PFSK-1 (cell line): ENCODE measurements around the gene BANK1.

ENCODE experiments used
- FOXP2 ChIP-seq: optimal IDR thresholded peaks from 2 replicates; pipeline ENCODE3; 2011; ENCODE audit warnings: borderline replicate concordance, control low read depth, inconsistent platforms; ENCODE audit not compliant: insufficient read depth; ENCODE audit errors: extremely low read length, extremely low read depth
- POLR2AphosphoS5 ChIP-seq: IDR thresholded peaks from 2 replicates; pipeline ENCODE4 v1.6.1; 2012; ENCODE audit warnings: low read depth, mild to moderate bottlenecking, control low read depth, low read length, moderate library complexity
- SIN3A ChIP-seq: IDR thresholded peaks from 2 replicates; pipeline ENCODE4 v1.6.1; 2012; ENCODE audit warnings: mild to moderate bottlenecking, low read length, moderate library complexity, borderline replicate concordance; ENCODE audit not compliant: insufficient read depth
- TAF1 ChIP-seq: IDR thresholded peaks from 2 replicates; pipeline ENCODE4 v1.6.1; 2012; ENCODE audit warnings: low read length, control low read depth, borderline replicate concordance; ENCODE audit not compliant: insufficient read depth
- TF ChIP-seq, protein P1 (sequence below), 2 experiments: IDR thresholded peaks; 2 replicates each; pipeline versions ENCODE4 v1.6.1 to v1.8.0; 2011 to 2012; ENCODE audit warnings: low read depth in 2 of 2, low read length in 2 of 2, control low read depth in 1 of 2, inconsistent platforms in 1 of 2, mild to moderate bottlenecking in 1 of 2, moderate library complexity in 1 of 2; ENCODE audit not compliant: insufficient read depth in 1 of 2

The BANK1 gene

DNA sequence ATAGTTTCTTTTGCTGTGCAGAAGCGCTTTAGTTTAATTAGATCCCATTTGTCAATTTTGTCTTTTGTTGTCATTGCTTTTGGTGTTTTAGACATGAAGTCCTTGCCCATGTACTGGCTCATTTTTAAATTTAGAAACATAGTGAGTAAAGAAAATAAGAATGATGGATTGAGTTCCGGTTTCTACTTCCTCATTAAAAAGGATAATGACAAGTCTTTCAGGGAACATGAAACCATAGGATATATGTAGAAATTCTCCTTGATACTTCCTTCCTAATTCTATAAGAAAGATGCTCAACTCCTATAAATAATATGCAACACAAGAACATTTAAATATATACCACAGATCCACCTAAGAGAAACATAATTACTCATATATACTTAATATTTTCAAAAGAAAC lies 240.9 kb downstream of the BANK1 start:
- TF ChIP-seq SIN3A, result no peak
- no peak for TF ChIP-seq TAF1
- no peak for TF ChIP-seq POLR2AphosphoS5
- TF ChIP-seq FOXP2, result no peak
- TF ChIP-seq, protein P1, sequence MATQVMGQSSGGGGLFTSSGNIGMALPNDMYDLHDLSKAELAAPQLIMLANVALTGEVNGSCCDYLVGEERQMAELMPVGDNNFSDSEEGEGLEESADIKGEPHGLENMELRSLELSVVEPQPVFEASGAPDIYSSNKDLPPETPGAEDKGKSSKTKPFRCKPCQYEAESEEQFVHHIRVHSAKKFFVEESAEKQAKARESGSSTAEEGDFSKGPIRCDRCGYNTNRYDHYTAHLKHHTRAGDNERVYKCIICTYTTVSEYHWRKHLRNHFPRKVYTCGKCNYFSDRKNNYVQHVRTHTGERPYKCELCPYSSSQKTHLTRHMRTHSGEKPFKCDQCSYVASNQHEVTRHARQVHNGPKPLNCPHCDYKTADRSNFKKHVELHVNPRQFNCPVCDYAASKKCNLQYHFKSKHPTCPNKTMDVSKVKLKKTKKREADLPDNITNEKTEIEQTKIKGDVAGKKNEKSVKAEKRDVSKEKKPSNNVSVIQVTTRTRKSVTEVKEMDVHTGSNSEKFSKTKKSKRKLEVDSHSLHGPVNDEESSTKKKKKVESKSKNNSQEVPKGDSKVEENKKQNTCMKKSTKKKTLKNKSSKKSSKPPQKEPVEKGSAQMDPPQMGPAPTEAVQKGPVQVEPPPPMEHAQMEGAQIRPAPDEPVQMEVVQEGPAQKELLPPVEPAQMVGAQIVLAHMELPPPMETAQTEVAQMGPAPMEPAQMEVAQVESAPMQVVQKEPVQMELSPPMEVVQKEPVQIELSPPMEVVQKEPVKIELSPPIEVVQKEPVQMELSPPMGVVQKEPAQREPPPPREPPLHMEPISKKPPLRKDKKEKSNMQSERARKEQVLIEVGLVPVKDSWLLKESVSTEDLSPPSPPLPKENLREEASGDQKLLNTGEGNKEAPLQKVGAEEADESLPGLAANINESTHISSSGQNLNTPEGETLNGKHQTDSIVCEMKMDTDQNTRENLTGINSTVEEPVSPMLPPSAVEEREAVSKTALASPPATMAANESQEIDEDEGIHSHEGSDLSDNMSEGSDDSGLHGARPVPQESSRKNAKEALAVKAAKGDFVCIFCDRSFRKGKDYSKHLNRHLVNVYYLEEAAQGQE (IDR thresholded peaks at IDR 0.05; ENCODE audit: insufficient read depth in 1 of 2, low read depth in 2 of 2, low read length in 2 of 2), result no peak

DNA sequence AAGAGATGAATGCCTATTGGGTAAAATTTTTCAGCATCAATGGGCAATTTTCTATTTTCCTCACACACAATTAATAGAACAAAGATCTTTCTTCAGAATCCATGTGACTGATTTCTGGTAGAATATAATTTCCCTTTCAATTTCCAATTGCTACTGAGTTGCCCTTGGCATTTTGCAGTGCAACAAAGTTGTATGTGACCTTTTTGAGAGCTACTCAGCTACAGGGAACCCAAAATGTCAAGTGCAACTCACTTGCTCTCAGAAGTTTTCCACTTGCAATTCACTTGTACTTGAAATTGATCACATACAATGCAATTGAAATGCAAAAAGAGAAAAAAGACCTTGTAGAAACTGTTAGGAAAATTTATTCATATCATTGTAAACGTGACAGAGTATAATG lies 245.5 kb downstream of the BANK1 start:
- TF ChIP-seq FOXP2, result no peak
- no peak for TF ChIP-seq TAF1
- no peak for TF ChIP-seq SIN3A
- TF ChIP-seq, protein P1 (IDR thresholded peaks at IDR 0.05; ENCODE audit: insufficient read depth in 1 of 2, low read depth in 2 of 2, low read length in 2 of 2), result no peak
- TF ChIP-seq POLR2AphosphoS5, result no peak

DNA sequence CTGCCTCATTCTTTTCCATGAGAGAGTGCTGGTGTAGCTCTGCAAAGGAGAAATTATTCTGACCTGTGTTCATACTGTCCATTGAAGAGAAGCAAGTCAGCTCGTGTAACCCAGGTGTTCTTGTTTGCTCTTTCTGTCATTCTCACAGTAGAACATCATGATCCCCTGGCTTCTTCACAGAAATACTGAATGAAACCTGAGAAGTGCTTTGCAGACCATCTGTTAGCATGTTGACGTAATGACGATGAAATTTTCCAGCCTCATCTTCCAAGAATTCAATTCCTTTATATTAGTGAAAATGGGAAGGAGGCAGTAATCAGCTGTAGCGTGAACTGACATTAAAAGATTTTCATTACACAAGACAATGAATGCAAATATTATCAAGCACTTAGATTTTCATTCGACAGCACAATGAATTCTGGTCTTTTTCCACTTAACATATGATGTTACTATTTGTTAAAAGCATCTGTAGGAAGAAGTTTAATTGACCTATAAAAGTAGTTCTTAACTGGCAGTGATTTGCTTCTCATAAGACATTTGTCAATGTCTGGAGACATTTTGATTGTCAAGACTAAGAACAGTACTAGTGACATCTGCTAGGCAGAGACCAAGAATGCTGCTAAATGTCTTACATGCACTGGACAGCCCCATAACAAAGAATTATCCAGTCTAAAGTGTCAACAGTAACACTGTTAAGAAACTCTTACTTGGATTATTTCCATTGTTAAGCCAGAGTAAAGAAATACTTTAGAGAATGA lies 246.3 kb downstream of the BANK1 start:
- TF ChIP-seq TAF1, result no peak
- TF ChIP-seq POLR2AphosphoS5, result no peak
- TF ChIP-seq SIN3A, result no peak
- TF ChIP-seq, protein P1 (IDR thresholded peaks at IDR 0.05; ENCODE audit: insufficient read depth in 1 of 2, low read depth in 2 of 2, low read length in 2 of 2), result no peak
- TF ChIP-seq FOXP2, result no peak

DNA sequence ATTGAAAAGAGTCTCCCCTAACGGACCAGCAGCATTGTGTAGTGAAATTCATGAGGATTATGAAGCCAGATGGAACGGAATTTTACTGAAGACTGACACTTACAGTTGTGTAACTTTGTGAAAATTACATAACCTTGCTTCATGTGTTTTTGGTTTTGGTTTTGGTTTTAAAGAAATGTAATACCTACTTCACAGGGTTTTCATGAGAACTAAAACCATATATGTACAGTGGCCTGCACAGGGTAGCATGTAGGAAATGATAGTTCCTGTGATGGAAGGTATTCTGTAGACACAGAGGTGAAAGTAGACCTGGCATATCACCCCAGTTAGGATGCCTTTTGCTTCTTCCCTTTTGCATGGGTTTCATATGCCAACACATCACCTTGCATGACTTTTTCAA lies 247.0 kb downstream of the BANK1 start:
- TF ChIP-seq POLR2AphosphoS5 (no peak), FOXP2 (no peak), SIN3A (no peak), TAF1 (no peak)
- TF ChIP-seq, protein P1 (IDR thresholded peaks at IDR 0.05; ENCODE audit: insufficient read depth in 1 of 2, low read depth in 2 of 2, low read length in 2 of 2), result no peak
